Omental fat pad (tissue), 4 donors: ENCODE results near the gene ADAMTS6. TPM values are rescaled to one million over a fixed set of nuclear protein-coding genes. Genes with fewer than 3 reads are reported as not detected.

Experiments used
- ATAC-seq: fragments of 150-250 bp; one replicate; pipeline ENCODE4 v1.9.1; 2016; ENCODE audit warnings: mild to moderate bottlenecking, moderate library complexity; ENCODE audit not compliant: low FRiP score
- DNase-seq: peaks from one replicate; pipeline ENCODE4 v3.0.0-alpha.2; 2019; ENCODE audit warnings: low spot score
- CTCF ChIP-seq, 3 donors: fragments of 450-650 bp; IDR thresholded peaks; one replicate each; pipeline ENCODE4 v1.5.1; 2016 to 2017; ENCODE audit warnings: antibody characterized with exemption in 3 of 3, mild to moderate bottlenecking in 3 of 3, moderate library complexity in 2 of 3
- total RNA-seq, 4 donors: library from RNA; depleted of rRNA; stranded (reverse); fragments of >200 nt; gene quantifications; one replicate each; pipeline ENCODE4 v1.1.0, GENCODE V29; 2016

ADAMTS6 gene
- total RNA-seq, 4 donors from 2014 or later: 1.8 to 8.0 (median 3.0) TPM

GRCh38 chr5:65152131-65152530, 329.6 kb downstream of the ADAMTS6 start:
- no peak for TF ChIP-seq CTCF (IDR thresholded peaks at IDR 0.05)
- ATAC-seq (no peak), DNase-seq (no peak)

GRCh38 chr5:65151614-65152013, 330.1 kb downstream of the ADAMTS6 start:
- no peak for TF ChIP-seq CTCF (IDR thresholded peaks at IDR 0.05)
- ATAC-seq (no peak), DNase-seq (no peak)

- ATAC-seq: no peak
- DNase-seq: no peak
Observed at GRCh38 chr5:65150599-65151304, 331.0 kb downstream of the ADAMTS6 start.

GRCh38 chr5:65149827-65150226, 331.9 kb downstream of the ADAMTS6 start:
- DNase-seq: no peak
- no peak for TF ChIP-seq CTCF (IDR thresholded peaks at IDR 0.05)
- no peak for ATAC-seq

More at GRCh38 chr5:65150599-65151304, 331.0 kb downstream of the ADAMTS6 start:
- TF ChIP-seq CTCF (IDR thresholded peaks at IDR 0.05): no peak

GRCh38 chr5:65144136-65144871, 337.4 kb downstream of the ADAMTS6 start:
- no peak for TF ChIP-seq CTCF (IDR thresholded peaks at IDR 0.05)
- no peak for DNase-seq
- no peak for ATAC-seq

- DNase-seq: no peak
- TF ChIP-seq CTCF (IDR thresholded peaks at IDR 0.05): no peak
- no peak for ATAC-seq
Observed at GRCh38 chr5:65142511-65143011, 339.2 kb downstream of the ADAMTS6 start.
